WTC11 (cell line): ENCODE measurements around the gene SRSF11. TPM values are rescaled to one million over a fixed set of nuclear protein-coding genes. Genes with fewer than 3 reads are reported as not detected.

Experiments used
- ATAC-seq: fragments of 200-7000 bp; cut with Tn5 transposase; 2 replicates; pipeline ENCODE4 v1.10.0; 2021; ENCODE audit warnings: mild to moderate bottlenecking, moderate library complexity
- CTCF ChIA-PET: fragments of 300-600 bp; sonication (Branson Sonifier 250); formaldehyde crosslinking; loops from one replicate; lab custom pipeline; 2021; ENCODE audit warnings: antibody characterized with exemption; lab: Charles Lee
- POLR2A ChIA-PET: fragments of 350-600 bp; sonication (Branson Sonifier 250); formaldehyde crosslinking; loops from one replicate; lab custom pipeline; 2021; ENCODE audit warnings: antibody characterized with exemption; lab: Charles Lee
- DNase-seq: peaks from one replicate; pipeline ENCODE4 v3.0.0; 2021; ENCODE audit warnings: low spot score
- H3K27ac Mint-ChIP-seq: 2 replicates; pipeline ENCODE4 v1.8.0; 2021; ENCODE audit warnings: mixed read lengths
- H3K27me3 Mint-ChIP-seq: 2 replicates; pipeline ENCODE4 v1.8.0; 2021; ENCODE audit warnings: low read depth, mild to moderate bottlenecking, moderate library complexity, mixed read lengths
- H3K36me3 Mint-ChIP-seq: 2 replicates; pipeline ENCODE4 v1.8.0; 2021; ENCODE audit warnings: mixed read lengths
- H3K4me1 Mint-ChIP-seq: 2 replicates; pipeline ENCODE4 v1.8.0; 2022; ENCODE audit warnings: mixed read lengths
- H3K4me3 Mint-ChIP-seq: 2 replicates; pipeline ENCODE4 v1.8.0; 2021; ENCODE audit warnings: mild to moderate bottlenecking, moderate library complexity, mixed read lengths
- H3K9me3 Mint-ChIP-seq: 2 replicates; pipeline ENCODE4 v1.8.0; 2021; ENCODE audit warnings: mixed read lengths
- ATF1 ChIP-seq: sonication (generic); formaldehyde crosslinking; IDR thresholded peaks from 2 replicates; pipeline ENCODE4 v1.8.1; 2023; ENCODE audit warnings: mild to moderate bottlenecking, moderate library complexity, missing genetic modification reagents
- CREM ChIP-seq: sonication (generic); formaldehyde crosslinking; IDR thresholded peaks from 2 replicates; pipeline ENCODE4 v1.8.1; 2022; ENCODE audit warnings: mild to moderate bottlenecking, missing genetic modification reagents, moderate library complexity
- ETV6 ChIP-seq: sonication (generic); formaldehyde crosslinking; IDR thresholded peaks from 2 replicates; pipeline ENCODE4 v1.8.1; 2022; ENCODE audit warnings: mild to moderate bottlenecking, missing genetic modification reagents
- FOXJ3 ChIP-seq: sonication (generic); formaldehyde crosslinking; IDR thresholded peaks from 2 replicates; pipeline ENCODE4 v1.9.0; 2021; ENCODE audit warnings: missing genetic modification reagents, mild to moderate bottlenecking, borderline replicate concordance
- GTF2I ChIP-seq: fragments of 250-450 bp; sonication (Bioruptor Pico); conservative IDR thresholded peaks from 2 replicates; pipeline ENCODE4 v1.4.0; 2021; ENCODE audit warnings: mild to moderate bottlenecking
- IRF2 ChIP-seq: sonication (generic); formaldehyde crosslinking; IDR thresholded peaks from 2 replicates; pipeline ENCODE4 v1.8.0; 2022; ENCODE audit warnings: low read depth, missing genetic modification reagents, borderline replicate concordance
- JUN ChIP-seq: sonication (generic); formaldehyde crosslinking; IDR thresholded peaks from 2 replicates; pipeline ENCODE4 v1.8.0; 2023; ENCODE audit warnings: mild to moderate bottlenecking, missing genetic modification reagents
- KAT7 ChIP-seq: sonication (generic); formaldehyde crosslinking; IDR thresholded peaks from 2 replicates; pipeline ENCODE4 v1.8.1; 2023; ENCODE audit warnings: missing genetic modification reagents, mild to moderate bottlenecking, borderline replicate concordance
- MYBL2 ChIP-seq: sonication (generic); formaldehyde crosslinking; IDR thresholded peaks from 2 replicates; pipeline ENCODE4 v1.8.1; 2023; ENCODE audit warnings: mild to moderate bottlenecking, moderate library complexity, missing genetic modification reagents
- NFYB ChIP-seq: sonication (generic); formaldehyde crosslinking; conservative IDR thresholded peaks from 2 replicates; pipeline ENCODE4 v1.8.0; 2022; ENCODE audit warnings: low read depth, missing genetic modification reagents
- NR1H2 ChIP-seq: sonication (generic); formaldehyde crosslinking; IDR thresholded peaks from 2 replicates; pipeline ENCODE4 v1.9.0; 2021; ENCODE audit warnings: mild to moderate bottlenecking, moderate library complexity, missing genetic modification reagents
- OVOL2 ChIP-seq: fragments of 250-450 bp; sonication (Bioruptor Pico); IDR thresholded peaks from 2 replicates; pipeline ENCODE4 v1.9.0; 2021; ENCODE audit warnings: mild to moderate bottlenecking, borderline replicate concordance
- TCF7 ChIP-seq: sonication (generic); formaldehyde crosslinking; IDR thresholded peaks from 2 replicates; pipeline ENCODE4 v1.8.0; 2022; ENCODE audit warnings: mild to moderate bottlenecking, low read depth, missing genetic modification reagents, moderate library complexity
- TEAD4 ChIP-seq: sonication (generic); formaldehyde crosslinking; IDR thresholded peaks from 2 replicates; pipeline ENCODE4 v1.8.0; 2022; ENCODE audit warnings: mild to moderate bottlenecking, missing genetic modification reagents
- ZNF121 ChIP-seq: sonication (generic); formaldehyde crosslinking; IDR thresholded peaks from 2 replicates; pipeline ENCODE4 v1.8.0; 2023; ENCODE audit warnings: missing genetic modification reagents
- ZNF138 ChIP-seq: sonication (generic); formaldehyde crosslinking; conservative IDR thresholded peaks from 2 replicates; pipeline ENCODE4 v1.8.1; 2022; ENCODE audit warnings: mild to moderate bottlenecking, moderate library complexity, missing genetic modification reagents
- ZNF232 ChIP-seq: sonication (generic); formaldehyde crosslinking; IDR thresholded peaks from 2 replicates; pipeline ENCODE4 v1.8.0; 2022; ENCODE audit warnings: mild to moderate bottlenecking, missing genetic modification reagents
- ZNF317 ChIP-seq: sonication (generic); formaldehyde crosslinking; IDR thresholded peaks from 2 replicates; pipeline ENCODE4 v1.8.1; 2023; ENCODE audit warnings: low read depth, mild to moderate bottlenecking, moderate library complexity, missing genetic modification reagents, borderline replicate concordance
- ZNF671 ChIP-seq: fragments of 250-450 bp; sonication (Bioruptor Pico); IDR thresholded peaks from 2 replicates; pipeline ENCODE4 v1.8.0; 2021; ENCODE audit warnings: mild to moderate bottlenecking
- total RNA-seq: library from RNA; stranded (reverse); gene quantifications from 3 replicates; pipeline ENCODE4 v1.2.3, GENCODE V29; 2021
- TF ChIP-seq, protein P1 (sequence below): sonication (generic); formaldehyde crosslinking; IDR thresholded peaks from 2 replicates; pipeline ENCODE4 v1.8.0; 2022; ENCODE audit warnings: mild to moderate bottlenecking, missing genetic modification reagents
- TF ChIP-seq, protein P2 (sequence below): fragments of 250-450 bp; sonication (Bioruptor Pico); conservative IDR thresholded peaks from 2 replicates; pipeline ENCODE4 v1.9.0; 2021; ENCODE audit warnings: mild to moderate bottlenecking
- TF ChIP-seq, protein P3 (sequence below): sonication (generic); formaldehyde crosslinking; IDR thresholded peaks from 2 replicates; pipeline ENCODE4 v1.8.1; 2023; ENCODE audit warnings: mild to moderate bottlenecking, missing genetic modification reagents, moderate library complexity
- TF ChIP-seq, protein P4 (sequence below): fragments of 250-450 bp; sonication (Bioruptor Pico); IDR thresholded peaks from 2 replicates; pipeline ENCODE4 v1.8.0; 2021; ENCODE audit warnings: mild to moderate bottlenecking
- TF ChIP-seq, protein P5 (sequence below): sonication (generic); formaldehyde crosslinking; conservative IDR thresholded peaks from 2 replicates; pipeline ENCODE4 v1.8.1; 2023; ENCODE audit warnings: mild to moderate bottlenecking, low read depth, missing genetic modification reagents, moderate library complexity
- TF ChIP-seq, protein P6 (sequence below): sonication (generic); formaldehyde crosslinking; IDR thresholded peaks from 2 replicates; pipeline ENCODE4 v1.8.1; 2022; ENCODE audit warnings: low read depth, missing genetic modification reagents, borderline replicate concordance

SRSF11 gene
- total RNA-seq, 1 experiment from 2014 or later, result 193 TPM

DNA sequence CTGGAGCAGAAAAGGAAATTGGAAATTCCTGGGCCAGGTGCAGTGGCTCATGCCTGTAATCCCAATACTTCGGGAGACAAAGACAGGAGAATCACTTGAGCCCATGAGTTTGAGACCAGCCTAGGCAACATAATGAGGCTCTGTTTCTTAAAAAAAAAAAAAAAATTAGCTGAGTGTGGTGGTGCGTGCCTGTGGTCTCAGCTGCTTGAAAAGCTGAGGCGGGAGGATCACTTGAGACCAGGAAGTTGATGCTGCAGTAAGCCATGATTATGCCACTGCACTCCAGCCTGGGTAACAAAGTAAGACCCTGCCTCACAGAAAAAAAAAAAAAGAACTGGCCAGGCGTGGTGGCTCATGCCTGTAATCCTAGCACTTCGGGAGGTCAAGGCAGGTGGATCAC, 56.7 kb downstream of the SRSF11 start:
- Mint-ChIP-seq H3K27ac (0 out of 2 replicates have a peak overlapping the region, but pooled peaks have one; percentile 45), H3K27me3 (no peaks in the 10 kb centered on the region), H3K9me3 (no peaks in the 10 kb centered on the region), H3K36me3 (peaks cover 21% of the 10 kb centered on the region)
- DNase-seq (no peak), ATAC-seq (no peak)
- ChIA-PET CTCF (no interaction called here), POLR2A (no interaction called here)
- TF ChIP-seq, protein P1, sequence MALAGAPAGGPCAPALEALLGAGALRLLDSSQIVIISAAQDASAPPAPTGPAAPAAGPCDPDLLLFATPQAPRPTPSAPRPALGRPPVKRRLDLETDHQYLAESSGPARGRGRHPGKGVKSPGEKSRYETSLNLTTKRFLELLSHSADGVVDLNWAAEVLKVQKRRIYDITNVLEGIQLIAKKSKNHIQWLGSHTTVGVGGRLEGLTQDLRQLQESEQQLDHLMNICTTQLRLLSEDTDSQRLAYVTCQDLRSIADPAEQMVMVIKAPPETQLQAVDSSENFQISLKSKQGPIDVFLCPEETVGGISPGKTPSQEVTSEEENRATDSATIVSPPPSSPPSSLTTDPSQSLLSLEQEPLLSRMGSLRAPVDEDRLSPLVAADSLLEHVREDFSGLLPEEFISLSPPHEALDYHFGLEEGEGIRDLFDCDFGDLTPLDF (CRISPR knock-in tag), result no peak
- no peak for TF ChIP-seq CREM (CRISPR knock-in tag)
- TF ChIP-seq NFYB (CRISPR knock-in tag), result no peak
- TF ChIP-seq, protein P2, sequence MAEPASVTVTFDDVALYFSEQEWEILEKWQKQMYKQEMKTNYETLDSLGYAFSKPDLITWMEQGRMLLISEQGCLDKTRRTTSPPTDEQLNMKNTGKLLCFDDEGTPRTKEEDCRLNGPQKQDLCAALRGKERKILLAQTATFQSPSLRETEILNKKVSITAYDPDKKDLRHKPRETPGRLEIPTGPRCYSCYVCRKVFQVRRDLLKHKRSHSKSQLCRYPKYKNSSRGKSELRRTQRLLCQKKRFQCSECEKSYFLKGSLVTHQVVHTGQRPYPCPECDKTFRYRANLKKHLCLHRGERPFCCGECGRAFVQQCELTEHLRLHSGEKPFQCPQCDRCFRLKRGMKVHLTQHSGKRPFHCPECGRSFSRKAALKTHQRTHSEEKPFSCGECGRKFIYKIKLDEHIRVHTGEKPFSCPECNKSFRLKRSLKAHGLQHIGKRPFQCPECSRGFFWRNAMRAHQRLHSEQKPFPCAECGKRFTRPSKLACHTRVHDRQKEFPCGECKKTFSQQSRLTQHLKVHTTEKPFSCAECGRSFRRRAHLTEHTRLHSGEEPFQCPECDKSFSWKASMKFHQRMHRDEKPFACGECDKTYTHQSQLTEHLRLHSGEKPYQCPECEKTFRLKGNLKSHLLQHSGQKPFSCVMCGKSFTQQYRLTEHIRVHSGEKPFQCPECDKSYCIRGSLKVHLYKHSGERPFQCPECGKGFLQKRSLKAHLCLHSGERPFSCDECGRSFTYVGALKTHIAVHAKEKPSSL (CRISPR knock-in tag), result no peak
- TF ChIP-seq ZNF121 (CRISPR knock-in tag), result no peak
- TF ChIP-seq TEAD4 (CRISPR knock-in tag), result no peak
- no peak for TF ChIP-seq MYBL2 (CRISPR knock-in tag)
- no peak for TF ChIP-seq KAT7 (CRISPR knock-in tag)
- no peak for TF ChIP-seq ZNF671
- no peak for TF ChIP-seq NR1H2
- no peak for TF ChIP-seq GTF2I
- no peak for TF ChIP-seq ATF1 (CRISPR knock-in tag)
- TF ChIP-seq, protein P3, sequence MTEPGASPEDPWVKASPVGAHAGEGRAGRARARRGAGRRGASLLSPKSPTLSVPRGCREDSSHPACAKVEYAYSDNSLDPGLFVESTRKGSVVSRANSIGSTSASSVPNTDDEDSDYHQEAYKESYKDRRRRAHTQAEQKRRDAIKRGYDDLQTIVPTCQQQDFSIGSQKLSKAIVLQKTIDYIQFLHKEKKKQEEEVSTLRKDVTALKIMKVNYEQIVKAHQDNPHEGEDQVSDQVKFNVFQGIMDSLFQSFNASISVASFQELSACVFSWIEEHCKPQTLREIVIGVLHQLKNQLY, result no peak
- TF ChIP-seq, protein P4, sequence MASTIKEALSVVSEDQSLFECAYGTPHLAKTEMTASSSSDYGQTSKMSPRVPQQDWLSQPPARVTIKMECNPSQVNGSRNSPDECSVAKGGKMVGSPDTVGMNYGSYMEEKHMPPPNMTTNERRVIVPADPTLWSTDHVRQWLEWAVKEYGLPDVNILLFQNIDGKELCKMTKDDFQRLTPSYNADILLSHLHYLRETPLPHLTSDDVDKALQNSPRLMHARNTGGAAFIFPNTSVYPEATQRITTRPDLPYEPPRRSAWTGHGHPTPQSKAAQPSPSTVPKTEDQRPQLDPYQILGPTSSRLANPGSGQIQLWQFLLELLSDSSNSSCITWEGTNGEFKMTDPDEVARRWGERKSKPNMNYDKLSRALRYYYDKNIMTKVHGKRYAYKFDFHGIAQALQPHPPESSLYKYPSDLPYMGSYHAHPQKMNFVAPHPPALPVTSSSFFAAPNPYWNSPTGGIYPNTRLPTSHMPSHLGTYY (CRISPR knock-in tag), result no peak
- TF ChIP-seq OVOL2 (CRISPR knock-in tag), result no peak
- TF ChIP-seq ETV6 (CRISPR knock-in tag), result no peak
- TF ChIP-seq, all 79 proteins: peak for 0
- H3K4me3 Mint-ChIP-seq, result no peak overlapping the region
- no peaks in the 10 kb centered on the region for H3K4me1 Mint-ChIP-seq

DNA sequence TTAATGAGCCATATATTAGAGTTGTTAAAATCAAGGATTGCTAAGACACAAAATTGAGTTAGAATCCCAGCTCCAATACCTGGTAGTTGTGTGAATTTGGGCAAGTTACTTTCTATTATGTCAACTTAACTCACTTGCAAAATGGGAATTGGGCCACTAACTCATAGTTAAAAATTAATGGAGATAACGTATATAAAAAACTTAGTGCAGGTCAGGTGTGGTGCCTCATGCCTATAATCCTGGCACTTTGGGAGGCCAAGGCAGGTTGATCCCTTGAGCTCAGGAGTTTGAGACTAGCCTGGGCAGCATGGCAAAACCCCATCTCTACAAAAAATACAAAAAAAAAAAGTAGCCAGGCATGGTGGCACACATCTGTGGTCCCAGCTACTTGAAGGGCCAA, 57.5 kb downstream of the SRSF11 start:
- H3K4me1 Mint-ChIP-seq, result no peaks in the 10 kb centered on the region
- ChIA-PET CTCF (no interaction called here), POLR2A (no interaction called here)
- DNase-seq, result no peak
- ATAC-seq, result no peak
- peaks cover 16% of the 10 kb centered on the region for H3K36me3 Mint-ChIP-seq
- peak overlapping the region; percentile 32; the same call in 1 of the 2 replicates for H3K27ac Mint-ChIP-seq
- no peak overlapping the region for H3K4me3 Mint-ChIP-seq
- no peaks in the 10 kb centered on the region for H3K9me3 Mint-ChIP-seq
- H3K27me3 Mint-ChIP-seq, result no peaks in the 10 kb centered on the region
- TF ChIP-seq TCF7 (no peak), NFYB (CRISPR knock-in tag) (no peak), ZNF138 (no peak), FOXJ3 (CRISPR knock-in tag) (no peak), ZNF317 (CRISPR knock-in tag) (no peak), ZNF232 (CRISPR knock-in tag) (no peak), IRF2 (CRISPR knock-in tag) (no peak), JUN (CRISPR knock-in tag) (no peak)
- TF ChIP-seq, protein P5, sequence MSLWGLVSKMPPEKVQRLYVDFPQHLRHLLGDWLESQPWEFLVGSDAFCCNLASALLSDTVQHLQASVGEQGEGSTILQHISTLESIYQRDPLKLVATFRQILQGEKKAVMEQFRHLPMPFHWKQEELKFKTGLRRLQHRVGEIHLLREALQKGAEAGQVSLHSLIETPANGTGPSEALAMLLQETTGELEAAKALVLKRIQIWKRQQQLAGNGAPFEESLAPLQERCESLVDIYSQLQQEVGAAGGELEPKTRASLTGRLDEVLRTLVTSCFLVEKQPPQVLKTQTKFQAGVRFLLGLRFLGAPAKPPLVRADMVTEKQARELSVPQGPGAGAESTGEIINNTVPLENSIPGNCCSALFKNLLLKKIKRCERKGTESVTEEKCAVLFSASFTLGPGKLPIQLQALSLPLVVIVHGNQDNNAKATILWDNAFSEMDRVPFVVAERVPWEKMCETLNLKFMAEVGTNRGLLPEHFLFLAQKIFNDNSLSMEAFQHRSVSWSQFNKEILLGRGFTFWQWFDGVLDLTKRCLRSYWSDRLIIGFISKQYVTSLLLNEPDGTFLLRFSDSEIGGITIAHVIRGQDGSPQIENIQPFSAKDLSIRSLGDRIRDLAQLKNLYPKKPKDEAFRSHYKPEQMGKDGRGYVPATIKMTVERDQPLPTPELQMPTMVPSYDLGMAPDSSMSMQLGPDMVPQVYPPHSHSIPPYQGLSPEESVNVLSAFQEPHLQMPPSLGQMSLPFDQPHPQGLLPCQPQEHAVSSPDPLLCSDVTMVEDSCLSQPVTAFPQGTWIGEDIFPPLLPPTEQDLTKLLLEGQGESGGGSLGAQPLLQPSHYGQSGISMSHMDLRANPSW (CRISPR knock-in tag), result no peak
- TF ChIP-seq, protein P6, sequence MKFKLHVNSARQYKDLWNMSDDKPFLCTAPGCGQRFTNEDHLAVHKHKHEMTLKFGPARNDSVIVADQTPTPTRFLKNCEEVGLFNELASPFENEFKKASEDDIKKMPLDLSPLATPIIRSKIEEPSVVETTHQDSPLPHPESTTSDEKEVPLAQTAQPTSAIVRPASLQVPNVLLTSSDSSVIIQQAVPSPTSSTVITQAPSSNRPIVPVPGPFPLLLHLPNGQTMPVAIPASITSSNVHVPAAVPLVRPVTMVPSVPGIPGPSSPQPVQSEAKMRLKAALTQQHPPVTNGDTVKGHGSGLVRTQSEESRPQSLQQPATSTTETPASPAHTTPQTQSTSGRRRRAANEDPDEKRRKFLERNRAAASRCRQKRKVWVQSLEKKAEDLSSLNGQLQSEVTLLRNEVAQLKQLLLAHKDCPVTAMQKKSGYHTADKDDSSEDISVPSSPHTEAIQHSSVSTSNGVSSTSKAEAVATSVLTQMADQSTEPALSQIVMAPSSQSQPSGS (CRISPR knock-in tag), result no peak
- TF ChIP-seq, protein P4 (CRISPR knock-in tag), result no peak
